K562 (cell line): ENCODE results near the gene TIMM50. TPM values are rescaled to one million over a fixed set of nuclear protein-coding genes. Genes with fewer than 3 reads are reported as not detected.

Experiments used
- ADNP ChIP-seq: fragments of 200-800 bp; sonication (Bioruptor generic); IDR thresholded peaks from 2 replicates; pipeline ENCODE4 v1.6.1; 2016; ENCODE audit warnings: missing genetic modification characterization, missing compliant biosample characterization
- CBFA2T3 ChIP-seq: fragments of 450-650 bp; IDR thresholded peaks from 2 replicates; pipeline ENCODE4 v1.6.1; 2017
- CREB3 ChIP-seq: fragments of 450-650 bp; conservative IDR thresholded peaks from 2 replicates; pipeline ENCODE4 v1.6.1; 2016; ENCODE audit warnings: missing genetic modification characterization, low read depth, mild to moderate bottlenecking, missing compliant biosample characterization, moderate library complexity
- CTBP1 ChIP-seq: fragments of 450-650 bp; IDR thresholded peaks from 2 replicates; pipeline ENCODE4 v1.6.1; 2016; ENCODE audit warnings: borderline replicate concordance
- CXXC5 ChIP-seq: fragments of 250-450 bp; sonication (Bioruptor Pico); IDR thresholded peaks from 2 replicates; pipeline ENCODE4 v1.8.0; 2022; ENCODE audit warnings: inconsistent platforms, mild to moderate bottlenecking, moderate library complexity
- FOXA3 ChIP-seq, 2 experiments: fragments of 450-650 bp in 1 of 2; sonication (generic) in 1 of 2; formaldehyde crosslinking; IDR thresholded peaks in 1 of 2; conservative IDR thresholded peaks in 1 of 2; 2 replicates each; pipeline versions ENCODE4 v1.4.0 to v1.8.0; 2020 to 2022; ENCODE audit warnings: mild to moderate bottlenecking in 2 of 2, missing genetic modification reagents in 1 of 2
- IRF2 ChIP-seq: sonication (generic); formaldehyde crosslinking; IDR thresholded peaks from 2 replicates; pipeline ENCODE4 v1.8.1; 2022; ENCODE audit warnings: mild to moderate bottlenecking, missing genetic modification reagents
- MAFG ChIP-seq: fragments of 450-650 bp; conservative IDR thresholded peaks from 2 replicates; pipeline ENCODE4 v1.6.1; 2016; ENCODE audit warnings: missing genetic modification characterization, missing compliant biosample characterization
- MAX ChIP-seq: sonication (generic); formaldehyde crosslinking; IDR thresholded peaks from 2 replicates; pipeline ENCODE4 v1.9.0; 2022; ENCODE audit warnings: mild to moderate bottlenecking, missing genetic modification reagents
- MNT ChIP-seq, 2 experiments: fragments of 450-650 bp; conservative IDR thresholded peaks; 2 replicates each; pipeline ENCODE4 v1.6.1; 2017; ENCODE audit warnings: mild to moderate bottlenecking in 2 of 2, moderate library complexity in 2 of 2
- MYC ChIP-seq, 2 experiments: fragments of 250-450 bp in 1 of 2; sonication (Bioruptor Pico) in 1 of 2; IDR thresholded peaks; 2 replicates each; pipeline versions ENCODE4 v1.5.1 to v1.6.1; 2012 to 2021; ENCODE audit warnings: low read depth in 2 of 2, borderline replicate concordance in 1 of 2, improper control_type of control experiment in 1 of 2, low read length in 1 of 2, mild to moderate bottlenecking in 1 of 2, moderate library complexity in 1 of 2
- OTX1 ChIP-seq: fragments of 450-650 bp; formaldehyde crosslinking; IDR thresholded peaks from 2 replicates; pipeline ENCODE4 v1.4.0; 2022; ENCODE audit warnings: mild to moderate bottlenecking
- PHF8 ChIP-seq: fragments of 200-600 bp; sonication (generic); IDR thresholded peaks from 2 replicates; pipeline ENCODE4 v1.6.1; 2012; ENCODE audit warnings: mixed run types, mild to moderate bottlenecking, inconsistent platforms, low read length, moderate library complexity, borderline replicate concordance
- POLR2G ChIP-seq: fragments of 200-400 bp; formaldehyde crosslinking; IDR thresholded peaks from 2 replicates; pipeline ENCODE4 v1.6.1; 2017; ENCODE audit warnings: low read depth, mild to moderate bottlenecking, antibody characterized with exemption, low read length, moderate library complexity
- THAP7 ChIP-seq: fragments of 250-450 bp; sonication (Bioruptor Pico); IDR thresholded peaks from 2 replicates; pipeline ENCODE4 v1.5.0; 2021
- TOE1 ChIP-seq, 2 experiments: fragments of 450-650 bp in 1 of 2; sonication (generic) in 1 of 2; formaldehyde crosslinking in 1 of 2; IDR thresholded peaks; 2 replicates each; pipeline versions ENCODE4 v1.7.1 to v1.8.0; 2016 to 2022; ENCODE audit warnings: borderline replicate concordance in 2 of 2, mild to moderate bottlenecking in 2 of 2, antibody characterized with exemption in 1 of 2, inconsistent platforms in 1 of 2, low read depth in 1 of 2, missing genetic modification reagents in 1 of 2, moderate library complexity in 1 of 2
- YY1 ChIP-seq, 3 experiments: IDR thresholded peaks; 2 replicates each; pipeline ENCODE4 v1.6.1; 2011; ENCODE audit warnings: low read length in 2 of 3, mild to moderate bottlenecking in 2 of 3, moderate library complexity in 2 of 3, borderline replicate concordance in 1 of 3, control low read depth in 1 of 3, low read depth in 1 of 3; ENCODE audit not compliant: insufficient read depth in 3 of 3, insufficient replicate concordance in 2 of 3, control insufficient read depth in 1 of 3, insufficient read length in 1 of 3; ENCODE audit errors: extremely low read depth in 1 of 3
- ZNF695 ChIP-seq: fragments of 450-650 bp; formaldehyde crosslinking; IDR thresholded peaks from 2 replicates; pipeline ENCODE4 v1.4.0; 2020; ENCODE audit warnings: mild to moderate bottlenecking, moderate library complexity
- polyA plus RNA-seq, 8 experiments: library from polyadenylated mRNA; depleted of rRNA in 4 of 8; stranded (reverse) in 5 of 8; unstranded in 3 of 8; fragments of >200 nt; fragmentation: Nextera tagmentation in 2 of 8; fragmentation: Illumina TruSeq in 1 of 8; extraction: Ambion mirVana in 2 of 8; extraction: Trizol in 1 of 8; gene quantifications; 2 replicates each; pipeline versions ENCODE4 v1.2.1 to v1.2.3, GENCODE V29; 2011 to 2014; ENCODE audit warnings: inconsistent platforms in 1 of 8, missing spikeins in 1 of 8
- total RNA-seq, 7 experiments: library from RNA; depleted of rRNA in 6 of 7; stranded (reverse); fragments of >200 nt in 6 of 7; fragmentation: Illumina TruSeq in 2 of 7; extraction: Trizol in 2 of 7; gene quantifications; 2 replicates each; pipeline versions ENCODE4 v1.2.1 to v1.2.3, GENCODE V29; 2011 to 2021; ENCODE audit warnings: low replicate concordance in 1 of 7

Gene TIMM50
- total and polyA plus RNA-seq, 9 of the 15 experiments (the other 6 are each of a cell fraction or from before 2014, with no cell fraction given): 28.3 to 221 (median 170) TPM

GRCh38 chr19:39497996-39498797 is 17.6 kb downstream of the TIMM50 start (continued):
- TF ChIP-seq MAX (CRISPR knock-in tag) (peak; percentile 73), TOE1 (IDR thresholded peaks at IDR 0.05; ENCODE audit: borderline replicate concordance) (0 out of 2 replicates have a peak, but pooled peaks have one; percentile 19), TOE1 (CRISPR knock-in tag; IDR thresholded peaks at IDR 0.05; ENCODE audit: borderline replicate concordance, low read depth) (no peak), POLR2G (peak; percentile 63), YY1 (IDR thresholded peaks at IDR 0.05; ENCODE audit: borderline replicate concordance in 1 of 3, control insufficient read depth in 1 of 3, extremely low read depth in 1 of 3, insufficient read depth in 3 of 3, insufficient read length in 1 of 3, insufficient replicate concordance in 2 of 3, low read depth in 1 of 3, low read length in 2 of 3) (peak in 2 of 3 experiments; percentile 26 to 72), CXXC5 (CRISPR knock-in tag) (peak; percentile 81), CREB3 (tag) (no peak), IRF2 (CRISPR knock-in tag) (no peak), MAFG (tag) (no peak), CBFA2T3 (peak; percentile 0; the same call in 1 of the 2 replicates), THAP7 (CRISPR knock-in tag) (no peak), OTX1 (CRISPR knock-in tag) (no peak), ADNP (no peak), ZNF695 (CRISPR knock-in tag) (no peak), FOXA3 (CRISPR knock-in tag; conservative IDR thresholded peaks at IDR 0.05 in 1 of 2, IDR thresholded peaks at IDR 0.05 in 1 of 2) (0 out of 4 replicates have a peak, but pooled peaks of 1 of the 2 experiments have one; percentile 29), PHF8 (no peak), MYC (IDR thresholded peaks at IDR 0.05; ENCODE audit: low read depth, low read length) (peak; percentile 57), MYC (CRISPR knock-in tag; IDR thresholded peaks at IDR 0.05; ENCODE audit: borderline replicate concordance, low read depth) (no peak), CTBP1 (0 out of 2 replicates have a peak, but pooled peaks have one; percentile 22), MNT (conservative IDR thresholded peaks at IDR 0.05) (peak; percentile 63 to 74)
